Measurements from ENCODE around the gene MMP15.

Gene MMP15

DNA sequence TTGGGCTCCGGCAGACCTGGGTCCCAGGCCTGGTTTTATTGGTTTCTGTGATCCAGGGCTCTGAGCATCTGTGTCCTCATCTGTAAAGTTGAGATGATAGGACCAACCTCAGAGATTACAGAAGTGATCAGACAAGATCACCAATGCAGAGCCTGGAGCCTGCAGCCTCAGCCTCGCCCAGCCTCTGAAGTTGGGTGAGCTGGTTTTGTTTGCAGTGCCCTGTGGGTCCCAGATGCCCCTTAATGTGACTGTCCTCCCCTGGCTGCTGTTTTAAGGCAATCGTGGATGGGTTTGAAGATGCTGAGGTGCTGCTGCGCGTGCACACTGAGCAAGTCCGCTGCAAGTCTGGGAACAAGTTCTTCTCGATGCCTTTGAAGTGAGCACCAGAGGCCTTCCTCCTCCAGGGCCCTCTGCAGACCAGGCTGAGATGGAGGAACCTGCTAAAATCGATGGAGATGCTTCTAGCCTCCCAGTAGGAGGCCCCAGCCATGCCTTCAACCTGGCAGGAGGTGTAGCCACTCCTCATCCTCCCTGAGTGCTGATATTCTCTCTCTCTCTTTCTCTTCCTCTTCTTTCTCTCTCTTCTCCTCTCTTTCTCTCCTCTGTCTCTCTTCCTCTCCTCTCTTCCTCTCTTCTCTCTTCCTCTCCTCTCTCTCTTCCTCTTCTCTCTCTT is 5.6 kb upstream of the MMP15 start:
- DNase-seq (ENCODE audit: low read depth, low spot score) = no peak

DNA sequence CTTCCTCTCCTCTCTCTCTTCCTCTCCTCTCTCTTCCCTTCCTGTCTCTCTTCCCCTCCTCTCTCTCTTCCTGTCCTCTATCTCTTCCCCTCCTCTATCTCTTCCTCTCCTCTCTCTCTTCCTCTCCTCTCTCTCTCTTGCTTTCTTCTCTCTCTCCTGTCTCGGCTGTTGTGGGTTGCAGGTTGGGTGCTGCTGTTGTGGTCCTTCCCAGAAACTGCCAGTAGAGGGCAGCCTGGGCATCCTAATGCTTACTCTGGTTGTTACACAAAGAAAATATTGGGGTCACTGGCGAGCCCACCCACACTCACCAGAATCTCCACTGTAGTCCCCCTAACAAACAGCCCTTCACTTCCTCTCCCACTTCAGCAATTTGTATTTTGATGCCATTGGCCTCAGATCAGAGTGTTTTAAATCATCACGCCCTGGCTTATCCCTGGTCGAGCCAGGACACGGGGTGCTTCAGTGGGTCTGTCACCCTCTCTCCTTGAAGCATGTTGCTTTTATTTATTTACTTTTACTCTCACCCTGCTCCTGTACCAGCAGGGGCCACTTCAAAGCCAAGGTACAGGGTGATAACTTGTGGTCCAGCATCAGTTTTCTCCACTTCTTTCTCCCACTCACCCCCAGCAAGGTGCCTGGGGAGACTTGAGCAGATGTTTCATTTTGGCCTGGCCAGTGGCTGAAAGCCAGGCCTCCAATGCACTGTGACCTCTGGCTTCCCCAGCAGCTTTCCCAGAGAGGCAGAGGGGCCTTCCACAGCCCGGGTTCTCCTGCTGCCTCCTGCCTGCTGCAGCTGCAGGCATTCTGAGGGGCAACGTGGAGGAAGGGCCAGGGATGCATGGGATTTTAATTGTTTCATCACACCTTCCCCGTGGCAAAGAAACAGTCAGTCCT is 4.7 kb upstream of the MMP15 start:
- no peak for DNase-seq (ENCODE audit: low read depth, low spot score)

DNA sequence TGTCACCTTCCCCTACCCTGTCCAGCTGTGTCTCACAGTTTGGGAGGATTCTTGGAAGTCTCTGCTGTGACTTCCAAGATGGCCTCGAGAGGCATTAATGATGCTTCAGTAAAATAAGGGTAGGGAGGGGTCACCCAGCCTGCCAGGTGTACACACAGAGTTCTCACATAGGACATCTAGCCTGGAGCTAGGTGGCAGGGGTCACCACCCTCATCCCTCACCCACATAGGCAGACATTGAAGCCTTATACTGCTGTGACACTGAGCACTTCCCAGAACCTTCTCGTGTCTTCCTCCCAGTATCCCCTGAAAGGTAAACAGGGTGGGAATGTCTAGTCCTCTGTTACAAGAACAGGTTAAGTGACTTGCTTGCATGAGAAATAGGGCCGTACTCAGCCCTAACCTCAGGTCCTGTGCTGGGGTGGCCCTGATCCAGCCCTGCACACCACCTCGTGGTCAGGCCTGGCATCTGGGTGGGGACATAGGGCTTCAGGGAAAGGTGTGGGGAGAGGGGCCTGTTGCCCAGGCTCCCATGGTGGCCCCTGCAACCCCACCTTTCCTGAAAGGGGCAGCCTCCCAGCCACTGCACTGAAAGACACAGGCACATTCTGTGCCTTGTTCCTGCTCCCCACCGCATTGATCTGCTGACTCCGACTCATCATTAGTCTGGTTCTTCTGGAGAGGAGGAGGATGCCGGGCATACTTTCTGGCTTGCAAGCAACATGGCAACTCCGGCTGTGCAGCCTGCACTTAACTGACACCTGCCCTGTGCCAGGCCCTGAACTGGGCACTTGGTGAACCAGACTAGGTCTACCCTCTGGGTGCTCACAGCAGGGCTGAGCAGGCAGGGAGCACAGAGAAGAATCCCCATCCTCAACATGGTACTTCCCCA is 3.6 kb upstream of the MMP15 start:
- DNase-seq (ENCODE audit: low read depth, low spot score) = no peak

DNA sequence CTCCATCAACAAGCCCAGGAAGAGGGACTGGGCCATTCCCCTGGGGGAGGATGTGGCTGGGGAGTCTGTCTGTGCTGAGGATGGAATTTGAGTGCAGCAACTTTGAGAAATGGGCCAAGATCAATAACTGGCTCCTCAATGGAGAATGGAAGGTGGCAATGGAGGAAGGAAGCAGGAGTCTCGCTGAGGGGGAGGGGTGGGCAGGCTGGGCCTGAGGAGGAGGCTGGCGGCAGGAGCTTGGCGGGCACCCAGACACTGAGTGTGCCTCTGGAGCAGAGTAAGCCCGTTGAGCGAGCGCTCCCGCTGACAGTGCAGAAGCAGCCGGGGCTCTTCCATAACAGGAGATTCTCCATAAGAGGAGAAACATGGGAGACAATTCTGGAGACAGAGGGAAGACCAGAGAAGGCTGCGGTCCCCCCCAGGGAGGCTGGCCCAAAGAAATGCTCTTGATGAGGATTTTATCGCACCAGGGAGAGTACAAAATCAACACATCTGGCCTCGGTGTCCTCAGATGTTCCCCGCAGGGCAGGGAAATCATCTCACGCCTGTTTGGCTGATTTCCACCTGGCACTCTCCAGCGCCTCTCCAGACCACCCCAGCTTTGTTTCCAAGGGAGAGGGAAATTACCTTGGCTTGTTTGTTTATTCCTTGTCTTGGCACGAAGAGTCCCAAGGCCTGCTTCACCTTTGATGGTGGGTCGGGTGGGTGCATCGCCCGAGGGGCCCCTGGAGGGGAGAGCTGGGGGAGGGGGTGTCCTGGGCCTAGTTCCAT is 2.8 kb upstream of the MMP15 start:
- no peak for DNase-seq (ENCODE audit: low read depth, low spot score)

DNA sequence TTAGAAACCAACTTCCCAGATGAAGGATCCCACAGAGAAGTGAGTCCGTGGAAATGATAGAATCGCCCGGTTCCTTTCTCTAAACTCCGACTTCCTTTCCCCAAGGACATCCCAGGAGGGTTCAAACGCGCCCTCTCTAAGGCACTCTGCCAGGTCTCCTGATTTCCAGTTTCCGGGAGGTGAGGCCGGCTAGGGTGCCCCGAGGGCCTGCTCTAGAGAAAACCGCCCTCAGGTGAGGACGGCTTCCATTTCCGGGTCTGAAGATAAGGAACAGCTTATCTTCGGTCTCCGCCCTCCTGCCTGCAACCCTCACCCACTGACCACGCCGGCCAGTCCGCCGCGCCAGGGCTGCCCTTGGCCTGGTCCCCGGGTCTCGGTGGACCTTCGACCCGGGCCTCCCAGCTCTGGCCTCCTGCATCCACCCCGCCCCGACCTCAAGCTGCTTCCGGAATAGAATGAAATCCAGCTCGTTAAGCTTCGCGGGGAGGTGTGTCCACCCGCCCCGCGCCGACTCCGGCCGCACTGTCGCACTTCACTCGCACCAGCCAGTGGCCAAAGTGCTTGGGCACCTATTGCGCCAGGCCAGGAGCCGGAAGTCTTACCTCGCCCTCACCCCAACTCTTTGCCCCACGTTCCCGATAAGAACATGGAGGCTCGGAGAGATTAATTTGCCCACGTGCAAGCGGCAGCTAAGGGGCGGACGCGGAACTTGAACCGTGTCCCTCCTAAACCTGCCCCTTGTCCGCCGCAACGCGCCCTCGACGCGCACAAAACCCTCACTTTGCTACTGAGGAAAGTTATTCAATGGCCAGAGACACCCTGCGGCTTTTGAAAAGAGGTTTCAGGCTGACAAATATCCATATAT is 836 bp upstream of the MMP15 start:
- no peak for DNase-seq (ENCODE audit: low read depth, low spot score)

DNA sequence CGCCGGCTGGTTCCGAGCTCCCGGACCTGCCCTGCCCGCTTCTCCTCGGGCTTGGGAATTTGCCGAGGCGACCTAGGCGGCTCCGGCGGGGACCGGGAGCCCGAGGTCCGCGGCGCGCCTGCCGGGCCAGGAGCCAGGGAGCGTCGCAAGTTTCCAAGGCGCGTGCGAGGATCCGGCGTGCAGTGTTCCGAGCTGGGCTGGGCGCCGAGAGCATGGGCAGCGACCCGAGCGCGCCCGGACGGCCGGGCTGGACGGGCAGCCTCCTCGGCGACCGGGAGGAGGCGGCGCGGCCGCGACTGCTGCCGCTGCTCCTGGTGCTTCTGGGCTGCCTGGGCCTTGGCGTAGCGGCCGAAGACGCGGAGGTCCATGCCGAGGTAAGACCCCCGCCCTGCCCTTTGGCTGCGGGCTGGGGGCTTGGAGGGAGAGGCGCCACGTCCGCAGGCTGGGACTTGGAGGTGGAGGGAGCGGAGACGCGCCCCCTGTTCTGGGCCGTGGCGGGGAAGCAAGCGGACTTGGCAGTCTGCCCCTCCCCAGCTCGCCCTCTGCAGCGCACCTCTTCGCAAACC is 668 bp downstream of the MMP15 start:
- DNase-seq (ENCODE audit: low read depth, low spot score) = no peak

DNA sequence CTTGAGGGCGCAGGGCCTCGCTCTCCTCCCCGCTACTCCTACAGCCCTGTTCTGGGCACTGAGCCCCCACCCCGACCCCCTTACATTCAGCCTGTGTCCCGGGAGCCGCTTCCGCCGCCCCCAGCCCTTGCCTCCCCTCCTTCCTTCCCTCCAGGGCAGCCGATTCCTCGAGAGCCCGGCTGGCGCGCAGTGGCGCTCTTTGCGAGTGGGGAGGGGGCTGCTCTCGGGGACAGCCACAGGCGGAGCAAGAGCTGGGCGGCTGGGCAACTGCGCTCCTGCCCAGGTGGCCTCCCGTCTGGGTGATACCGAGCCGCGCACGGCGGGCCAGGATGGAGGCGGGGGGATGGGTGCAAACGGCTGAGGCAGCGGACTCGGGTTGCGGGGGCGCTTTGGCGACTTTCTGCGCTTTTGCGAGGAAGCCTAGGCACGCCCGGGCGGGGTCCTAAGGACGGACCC is 1.2 kb downstream of the MMP15 start:
- no peak for DNase-seq (ENCODE audit: low read depth, low spot score)

DNA sequence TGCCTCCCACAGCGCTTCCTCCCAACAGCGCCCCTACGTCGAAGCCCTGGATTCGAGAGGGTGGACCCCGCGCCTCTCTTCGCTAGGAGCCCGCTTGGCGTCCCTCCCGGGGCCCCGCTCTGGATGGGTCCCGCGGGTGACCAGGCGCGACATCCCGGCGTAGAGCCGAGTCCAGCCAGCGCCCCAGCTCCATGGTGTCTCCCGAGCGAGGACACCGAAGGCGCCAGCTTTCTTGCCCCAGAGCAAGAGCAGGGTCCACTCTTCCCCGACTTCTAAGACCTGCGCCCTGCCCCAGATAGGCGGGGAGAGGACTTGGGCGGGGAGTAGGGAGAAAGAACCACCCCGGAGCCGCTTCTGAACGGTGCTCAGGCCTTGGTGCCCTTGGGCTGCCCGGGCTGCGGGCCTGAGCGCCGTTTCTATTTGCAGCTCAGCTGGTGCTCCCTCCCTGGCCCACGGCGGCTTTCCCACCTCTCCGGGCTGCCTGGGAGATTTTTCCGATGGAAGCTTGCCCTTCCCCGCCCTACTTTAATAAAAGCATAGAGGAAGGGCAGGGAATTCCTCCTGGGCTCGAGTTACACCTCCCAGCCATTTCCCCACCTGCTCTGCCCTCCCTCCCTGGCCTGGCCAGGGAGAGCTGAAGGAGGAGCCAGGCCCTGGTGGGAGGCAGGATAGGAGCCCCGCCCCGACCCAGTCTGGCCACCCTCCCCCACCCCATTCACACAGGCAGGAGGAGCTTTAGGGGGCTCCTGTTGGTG is 1.8 kb downstream of the MMP15 start:
- no peak for DNase-seq (ENCODE audit: low read depth, low spot score)

DNA sequence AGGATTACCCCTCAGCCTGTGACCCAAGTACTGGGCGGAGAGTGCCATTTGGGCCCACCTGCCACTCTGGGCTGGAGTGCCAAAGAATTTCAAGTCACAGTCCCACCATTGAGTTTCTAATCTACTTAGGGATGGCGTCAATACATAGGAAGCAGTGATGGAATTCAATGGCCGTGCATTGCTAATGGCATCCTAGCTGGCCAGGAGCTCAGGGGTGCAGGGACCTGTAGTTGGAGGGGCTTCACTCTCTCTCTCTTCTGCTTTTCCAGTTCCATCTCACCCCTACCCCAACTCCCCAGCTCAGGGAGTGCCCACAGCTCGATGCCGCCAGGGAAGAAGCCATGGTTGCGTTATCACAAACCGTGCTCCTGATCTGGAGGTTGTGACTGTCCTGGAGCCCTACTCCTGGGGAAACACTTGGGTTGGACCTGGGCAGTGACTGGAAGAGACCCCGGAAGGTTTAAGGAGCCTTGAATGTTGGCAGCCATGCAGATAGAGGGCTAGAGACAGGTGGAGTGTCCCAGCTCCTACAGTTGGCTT is 2.4 kb downstream of the MMP15 start:
- DNase-seq (ENCODE audit: low read depth, low spot score) = no peak

DNA sequence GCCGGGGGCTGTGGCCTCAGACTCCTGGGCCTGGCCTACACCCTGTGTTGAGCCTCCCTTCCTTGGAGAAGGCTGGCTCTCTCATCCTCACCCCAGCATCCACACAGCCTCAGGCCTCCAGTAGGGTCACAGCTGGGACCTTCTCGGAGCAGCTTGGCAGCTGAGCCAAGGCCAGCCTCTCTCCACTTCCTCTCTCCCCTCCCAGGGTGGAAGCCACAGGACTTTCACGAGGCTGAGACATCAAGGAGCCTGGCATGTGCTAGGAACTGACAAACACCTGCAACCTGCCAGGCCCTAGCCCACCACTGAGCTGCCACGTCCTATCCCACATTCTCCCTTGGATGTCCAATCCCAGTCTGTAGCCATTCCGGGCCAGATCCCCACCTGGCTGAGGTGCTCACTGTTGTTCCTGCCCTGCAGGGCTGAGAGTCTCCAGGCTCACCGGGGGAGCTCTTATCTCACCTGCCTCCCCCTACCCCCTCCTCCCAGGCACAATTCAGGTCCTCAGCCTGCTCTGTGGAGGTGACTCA is 3.1 kb downstream of the MMP15 start:
- no peak for DNase-seq (ENCODE audit: low read depth, low spot score)

DNA sequence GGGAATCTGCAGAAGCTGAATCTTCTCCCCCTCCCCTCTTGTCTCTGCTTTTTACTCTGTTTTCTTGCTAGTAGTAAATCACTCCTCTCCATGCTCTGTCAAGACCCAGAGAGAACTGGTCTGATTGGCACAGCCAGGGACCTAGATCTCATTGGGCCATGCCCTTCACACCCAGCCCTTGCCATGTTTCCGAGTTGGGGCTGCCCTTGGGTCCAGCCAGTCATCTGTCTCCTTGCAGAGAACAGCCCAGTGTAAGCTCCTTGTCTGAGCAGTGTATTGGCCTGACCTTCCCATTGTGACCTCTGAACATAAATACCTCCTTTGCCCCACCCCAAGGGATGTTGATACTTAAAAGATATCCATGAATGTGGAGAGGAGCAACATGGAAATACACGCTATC is 3.9 kb downstream of the MMP15 start:
- DNase-seq (ENCODE audit: low read depth, low spot score) = no peak

DNA sequence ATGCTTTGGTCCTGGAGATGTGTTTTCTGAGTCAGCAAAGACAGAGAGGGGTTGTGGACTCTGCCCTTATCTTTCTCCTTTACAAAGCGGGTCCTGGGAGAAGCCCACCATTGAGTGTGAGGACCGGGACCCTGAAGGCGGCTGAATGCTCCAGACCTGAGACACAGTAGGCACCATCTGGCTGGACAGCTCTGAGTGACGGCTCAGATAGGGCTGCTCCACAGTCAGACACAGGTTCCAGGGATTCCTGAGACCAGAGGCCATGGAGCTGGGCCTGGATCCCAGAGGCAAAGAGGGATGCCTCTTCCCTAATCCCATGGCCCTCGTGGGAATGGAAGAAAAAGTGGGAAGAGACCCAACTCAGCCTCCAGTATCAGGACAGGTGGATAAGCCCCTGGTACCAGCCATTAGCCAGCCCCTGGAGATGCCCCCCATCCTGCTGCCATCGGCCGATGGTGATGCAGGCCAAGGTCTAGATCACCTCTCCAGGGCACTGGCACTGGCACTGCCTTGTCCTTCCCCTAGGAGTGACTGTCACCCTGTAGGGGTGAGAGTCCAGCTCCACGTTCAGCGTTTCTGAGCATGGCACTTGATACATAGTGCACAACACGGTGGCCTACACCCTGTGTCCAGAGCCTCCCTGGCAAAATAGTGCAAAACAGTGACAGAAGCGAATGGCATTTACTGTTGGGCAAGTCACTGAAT is 4.7 kb downstream of the MMP15 start:
- DNase-seq (ENCODE audit: low read depth, low spot score) = no peak

DNA sequence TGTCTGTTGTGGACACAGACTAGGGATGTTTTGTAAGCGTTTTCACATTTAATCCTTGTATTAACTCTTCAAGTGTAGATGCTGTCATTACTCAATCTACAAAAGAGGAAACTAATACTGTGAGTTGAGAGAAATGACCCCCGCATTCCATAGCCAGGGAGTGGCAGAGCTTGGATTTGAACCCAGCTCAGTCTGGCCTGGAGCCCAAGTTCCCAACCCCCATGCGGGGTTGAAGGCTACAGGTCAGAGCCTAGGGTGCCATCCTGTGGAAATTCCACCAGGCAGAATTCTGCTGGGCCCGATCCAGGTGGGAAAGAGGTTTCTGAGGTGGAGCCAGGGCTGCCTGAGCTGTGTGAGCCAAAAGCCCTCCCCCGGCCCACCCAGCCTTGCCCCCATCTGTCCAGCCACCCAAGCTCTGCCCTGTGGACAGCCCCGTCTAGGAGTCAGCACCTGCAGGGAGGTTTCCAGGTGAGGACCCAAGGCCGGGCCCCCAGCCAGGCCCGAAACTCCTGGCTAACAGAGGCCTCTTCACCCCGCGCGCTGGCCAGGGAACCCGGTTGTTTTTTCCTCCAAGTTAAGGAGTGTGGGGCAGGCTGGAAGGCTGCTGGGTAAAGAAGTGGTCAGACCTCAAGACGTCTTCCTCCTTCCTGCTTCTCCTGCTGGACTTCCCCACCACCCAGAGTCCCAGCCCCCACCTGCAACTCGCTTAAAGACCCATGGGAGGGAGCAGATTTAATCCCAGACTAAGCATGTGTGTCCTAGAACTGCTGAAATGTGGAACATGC is 5.7 kb downstream of the MMP15 start:
- DNase-seq (ENCODE audit: low read depth, low spot score) = no peak

DNA sequence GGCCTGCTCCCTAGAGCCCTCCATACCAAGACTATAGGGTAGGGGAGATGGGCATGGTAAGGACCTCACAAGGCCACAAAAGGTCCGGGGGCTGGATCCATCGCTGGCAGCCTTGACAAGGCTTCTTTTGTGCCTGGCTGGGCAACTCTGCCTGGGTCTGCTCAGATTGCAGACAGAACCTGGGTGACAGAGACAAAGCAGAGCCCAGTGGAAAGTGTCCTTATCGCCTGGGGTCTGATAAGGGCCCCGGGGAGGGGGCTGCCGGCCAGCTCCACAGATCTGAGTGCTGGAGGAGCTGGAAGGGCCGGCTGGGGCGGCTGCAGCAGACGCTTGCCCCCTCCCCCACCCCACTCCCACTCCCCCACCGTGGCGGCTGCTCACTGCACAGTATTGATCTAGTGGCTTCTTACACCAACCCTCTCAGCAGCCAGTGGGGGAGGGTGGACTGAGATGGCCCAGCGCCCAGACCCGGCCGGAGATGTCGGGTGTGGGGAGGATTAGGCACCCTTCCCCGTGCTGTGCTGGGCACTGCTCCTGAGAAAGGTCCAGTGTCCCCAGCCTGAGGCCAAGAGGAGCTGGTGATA is 7.2 kb downstream of the MMP15 start:
- no peak for DNase-seq (ENCODE audit: low read depth, low spot score)

DNA sequence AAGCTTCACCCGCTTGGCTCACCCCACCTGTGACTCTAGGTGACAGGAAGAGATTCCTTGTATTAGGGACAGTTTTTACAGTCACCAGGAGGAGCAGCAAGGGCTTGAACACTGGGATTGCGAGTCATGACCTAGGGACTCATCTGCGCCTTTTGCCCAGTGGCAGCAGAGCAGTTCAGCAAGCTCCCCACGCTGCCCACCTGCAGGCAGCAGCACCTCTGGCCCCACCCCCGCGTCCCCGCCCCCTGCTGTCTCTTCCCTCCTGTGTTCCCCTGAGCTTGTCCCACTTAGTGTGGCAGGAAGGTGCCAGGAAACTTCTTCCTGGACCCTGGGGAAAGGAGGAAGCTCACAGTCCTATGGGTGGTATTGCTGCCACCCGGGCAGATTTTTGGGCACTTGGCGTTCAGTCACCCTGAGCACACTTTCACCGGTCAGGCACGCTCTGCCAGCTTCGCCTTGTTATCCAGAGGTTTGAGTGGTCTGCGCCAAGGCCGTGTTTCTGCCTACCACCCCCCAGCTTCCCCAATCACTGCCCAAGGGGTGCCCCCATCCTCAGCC is 8.7 kb downstream of the MMP15 start:
- no peak for DNase-seq (ENCODE audit: low read depth, low spot score)

DNA sequence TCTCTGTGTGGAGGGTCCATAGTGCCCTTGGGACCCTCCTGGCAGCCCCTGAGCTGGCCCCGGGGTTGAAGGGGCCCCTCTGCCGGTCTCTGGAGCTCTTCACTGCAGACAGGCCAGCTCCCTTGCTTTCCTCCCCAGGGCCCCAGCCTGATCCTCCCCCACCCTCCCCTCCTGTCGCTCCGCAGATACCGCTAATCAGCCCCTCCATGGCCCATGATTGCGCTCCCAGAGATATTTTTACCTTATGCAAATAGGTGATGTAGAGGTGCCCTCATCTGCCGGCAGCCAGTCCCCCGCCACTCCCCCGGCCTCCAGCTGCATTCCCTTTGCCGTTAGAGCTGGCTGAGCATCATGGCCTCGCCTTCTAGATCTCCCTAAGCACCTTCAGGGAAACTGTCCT is 9.2 kb downstream of the MMP15 start:
- DNase-seq (ENCODE audit: low read depth, low spot score) = no peak

Data from iPS DF 19.7 (cell line).